PFSK-1 (cell line): ENCODE measurements around the gene CYYR1.

Experiments used
- POLR2AphosphoS5 ChIP-seq: IDR thresholded peaks from 2 replicates; pipeline ENCODE4 v1.6.1; 2012; ENCODE audit warnings: low read depth, mild to moderate bottlenecking, control low read depth, low read length, moderate library complexity
- REST ChIP-seq, 2 experiments: IDR thresholded peaks; 2 replicates each; pipeline versions ENCODE4 v1.6.1 to v1.8.0; 2011 to 2012; ENCODE audit warnings: low read depth in 2 of 2, low read length in 2 of 2, control low read depth in 1 of 2, inconsistent platforms in 1 of 2, mild to moderate bottlenecking in 1 of 2, moderate library complexity in 1 of 2; ENCODE audit not compliant: insufficient read depth in 1 of 2
- TAF1 ChIP-seq: IDR thresholded peaks from 2 replicates; pipeline ENCODE4 v1.6.1; 2012; ENCODE audit warnings: low read length, control low read depth, borderline replicate concordance; ENCODE audit not compliant: insufficient read depth

DNA sequence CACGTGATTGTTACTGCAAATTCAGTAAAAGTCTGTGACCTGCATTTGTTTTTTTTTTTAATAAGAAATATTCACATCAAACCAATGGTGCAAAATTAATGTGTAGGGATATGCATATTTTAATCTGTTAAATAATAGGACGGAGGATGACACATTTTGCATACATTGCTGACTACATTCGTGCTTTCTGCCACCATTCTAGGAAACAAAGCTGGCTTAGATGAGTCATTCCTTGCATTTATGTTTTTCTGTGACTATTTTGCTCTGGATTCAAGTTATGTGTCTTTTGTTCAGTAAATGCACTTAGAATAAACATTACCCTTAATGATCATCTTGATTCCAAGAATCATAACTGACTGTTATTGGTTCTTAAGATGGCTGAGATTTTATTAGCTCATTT lies 23.9 kb upstream of the CYYR1 start:
- TF ChIP-seq POLR2AphosphoS5 (no peak), TAF1 (no peak), REST (IDR thresholded peaks at IDR 0.05; ENCODE audit: insufficient read depth in 1 of 2, low read depth in 2 of 2, low read length in 2 of 2) (no peak)
